ENCODE data around the gene SVBP. TPM values are rescaled to one million over a fixed set of nuclear protein-coding genes. Genes with fewer than 3 reads are reported as not detected.
A peak's percentile ranks its signal among the peaks of the same experiment; 100 is the strongest.

Gene SVBP
- total and polyA plus RNA-seq, 2 donors (not counting 1 experiment from before 2014, with no cell fraction given): 12.6 to 21.9 TPM

DNA sequence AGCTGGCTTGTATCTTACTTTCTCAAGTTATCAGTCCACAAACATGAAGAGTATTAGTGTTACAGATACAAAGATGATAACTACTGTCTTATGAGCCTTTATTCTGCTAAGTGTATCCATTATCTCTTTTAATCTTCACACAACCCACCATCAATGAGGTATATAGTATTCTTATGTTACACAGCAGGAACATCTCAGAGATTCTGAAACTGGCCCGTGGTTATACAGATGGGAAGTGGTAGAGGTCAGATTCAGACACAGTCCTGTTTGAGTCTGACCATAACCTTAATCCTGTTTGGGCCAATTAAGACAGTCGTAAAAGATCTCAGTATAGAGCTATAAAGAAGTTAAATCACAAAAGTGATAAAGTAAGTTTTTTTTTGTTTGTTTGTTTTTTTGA is 37.5 kb downstream of the SVBP start:
- H4K20me1 ChIP-seq (ENCODE audit: control insufficient read depth, insufficient read depth, low read length, poor library complexity, severe bottlenecking): peaks cover under 1% of the 10 kb centered on the region
- intact Hi-C loops (cut with micrococcal nuclease): loop anchor here (2.0 kb wide), 1 partner anchor 133 kb away; no protein-coding TSS in a partner anchor
- no peak for TF ChIP-seq EZH2 (IDR thresholded peaks at IDR 0.05; ENCODE audit: borderline replicate concordance, insufficient read depth, low read depth, low read length, poor library complexity, severe bottlenecking)
- TF ChIP-seq, protein P1, sequence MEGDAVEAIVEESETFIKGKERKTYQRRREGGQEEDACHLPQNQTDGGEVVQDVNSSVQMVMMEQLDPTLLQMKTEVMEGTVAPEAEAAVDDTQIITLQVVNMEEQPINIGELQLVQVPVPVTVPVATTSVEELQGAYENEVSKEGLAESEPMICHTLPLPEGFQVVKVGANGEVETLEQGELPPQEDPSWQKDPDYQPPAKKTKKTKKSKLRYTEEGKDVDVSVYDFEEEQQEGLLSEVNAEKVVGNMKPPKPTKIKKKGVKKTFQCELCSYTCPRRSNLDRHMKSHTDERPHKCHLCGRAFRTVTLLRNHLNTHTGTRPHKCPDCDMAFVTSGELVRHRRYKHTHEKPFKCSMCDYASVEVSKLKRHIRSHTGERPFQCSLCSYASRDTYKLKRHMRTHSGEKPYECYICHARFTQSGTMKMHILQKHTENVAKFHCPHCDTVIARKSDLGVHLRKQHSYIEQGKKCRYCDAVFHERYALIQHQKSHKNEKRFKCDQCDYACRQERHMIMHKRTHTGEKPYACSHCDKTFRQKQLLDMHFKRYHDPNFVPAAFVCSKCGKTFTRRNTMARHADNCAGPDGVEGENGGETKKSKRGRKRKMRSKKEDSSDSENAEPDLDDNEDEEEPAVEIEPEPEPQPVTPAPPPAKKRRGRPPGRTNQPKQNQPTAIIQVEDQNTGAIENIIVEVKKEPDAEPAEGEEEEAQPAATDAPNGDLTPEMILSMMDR (IDR thresholded peaks at IDR 0.05): no peak
- peaks cover 18 to 45% of the 10 kb centered on the region in 2 experiments for H3K36me3 ChIP-seq (replicated peaks in 1 of 2; ENCODE audit: control extremely low read depth in 1 of 2, control insufficient read depth in 1 of 2, extremely low read depth in 1 of 2, insufficient read depth in 2 of 2, low read length in 1 of 2)
- CTCF ChIA-PET: interaction anchor here (0.9 to 4.6 kb wide), 5 partner anchors 11 to 293 kb away, joined by 3 to 93 read pairs (median 6); partner anchors contain the start of gene C1orf50
- no peak overlapping the region for H3K9ac ChIP-seq (ENCODE audit: low read length)
- Mint-ChIP-seq H3K9me3 (ENCODE audit: insufficient read depth) (no peaks in the 10 kb centered on the region), H3K4me3 (no peak overlapping the region), H3K4me1 (peaks cover 5% of the 10 kb centered on the region), H3K27me3 (no peaks in the 10 kb centered on the region), H3K27ac (peak overlapping the region; percentile 59)
- DNase-seq (no peak), ATAC-seq (ENCODE audit: low read depth) (no peak)
- POLR2A ChIA-PET: no interaction called here
- no peak overlapping the region for H3K4me3 ChIP-seq (ENCODE audit: control extremely low read depth in 1 of 5, extremely low read depth in 1 of 5, insufficient read depth in 1 of 5, low read depth in 2 of 5, low read length in 4 of 5)
- H3K4me2 ChIP-seq (replicated peaks; ENCODE audit: low read depth, low read length, poor library complexity, severe bottlenecking): no peak overlapping the region
- H3K79me2 ChIP-seq (ENCODE audit: control insufficient read depth, insufficient read depth, low read length): peaks cover 2% of the 10 kb centered on the region
- H3K4me1 ChIP-seq (ENCODE audit: control insufficient read depth in 2 of 2, insufficient read depth in 2 of 2, low read length in 2 of 2): peaks cover 1 to 2% of the 10 kb centered on the region in 2 donors
- no peak overlapping the region for H2AFZ ChIP-seq (ENCODE audit: insufficient read depth, low read depth, low read length, poor library complexity, severe bottlenecking)
- H3K27me3 ChIP-seq (replicated peaks in 1 of 4; ENCODE audit: control extremely low read depth in 1 of 4, control insufficient read depth in 3 of 4, insufficient read depth in 4 of 4, low read length in 3 of 4): no peaks in the 10 kb centered on the region
- WGBS (ENCODE audit: insufficient coverage): no CpG with 5 or more reads among the region's 2 CpGs
- no peak overlapping the region for H3K27ac ChIP-seq (ENCODE audit: low read length in 2 of 2)
- H3K9me3 ChIP-seq (ENCODE audit: control extremely low read depth in 1 of 3, control insufficient read depth in 2 of 3, insufficient read depth in 1 of 3, low read length in 2 of 3): no peaks in the 10 kb centered on the region

DNA sequence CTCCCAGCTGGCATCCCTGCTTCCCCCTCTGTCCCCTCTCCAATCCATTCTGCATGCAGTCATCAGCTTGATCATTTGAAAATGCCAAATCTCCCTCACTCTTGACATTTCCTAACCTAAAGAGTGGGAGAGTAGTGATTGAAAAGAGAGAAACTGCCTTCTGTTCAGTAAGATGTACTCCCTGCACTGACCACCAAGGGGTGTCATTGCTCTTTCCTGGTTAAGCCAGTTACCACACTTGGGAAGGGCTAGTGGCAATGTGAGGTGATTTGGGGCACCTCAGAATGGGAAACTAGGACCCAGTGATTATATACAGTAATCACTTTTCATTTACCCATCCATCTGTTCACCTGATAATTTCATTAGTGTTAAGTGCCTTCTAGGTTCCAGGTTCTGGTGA is 39.3 kb downstream of the SVBP start:
- ChIA-PET CTCF (interaction anchor here (0.8 to 4.6 kb wide), 14 partner anchors 9 to 307 kb away, joined by 3 to 93 read pairs (median 4); partner anchors contain the start of genes C1orf50 and ZNF691), POLR2A (interaction anchor here (1.0 kb wide), 1 partner anchor 11 kb away, joined by 5 read pairs; the partner anchor contains the start of genes C1orf50 and P3H1)
- Histone ChIP-seq H3K9ac (ENCODE audit: low read length) (no peak overlapping the region), H3K27ac (ENCODE audit: low read length in 2 of 2) (no peak overlapping the region), H3K27me3 (replicated peaks in 1 of 4; ENCODE audit: control extremely low read depth in 1 of 4, control insufficient read depth in 3 of 4, insufficient read depth in 4 of 4, low read length in 3 of 4) (no peaks in the 10 kb centered on the region), H3K4me3 (ENCODE audit: control extremely low read depth in 1 of 5, extremely low read depth in 1 of 5, insufficient read depth in 1 of 5, low read depth in 2 of 5, low read length in 4 of 5) (no peak overlapping the region), H3K9me3 (ENCODE audit: control extremely low read depth in 1 of 3, control insufficient read depth in 2 of 3, insufficient read depth in 1 of 3, low read length in 2 of 3) (no peaks in the 10 kb centered on the region), H3K4me1 (ENCODE audit: control insufficient read depth in 2 of 2, insufficient read depth in 2 of 2, low read length in 2 of 2) (no peaks in the 10 kb centered on the region), H2AFZ (ENCODE audit: insufficient read depth, low read depth, low read length, poor library complexity, severe bottlenecking) (no peak overlapping the region), H3K79me2 (ENCODE audit: control insufficient read depth, insufficient read depth, low read length) (no peaks in the 10 kb centered on the region), H3K36me3 (replicated peaks in 1 of 2; ENCODE audit: control extremely low read depth in 1 of 2, control insufficient read depth in 1 of 2, extremely low read depth in 1 of 2, insufficient read depth in 2 of 2, low read length in 1 of 2) (peaks cover 20 to 57% of the 10 kb centered on the region in 2 experiments), H4K20me1 (ENCODE audit: control insufficient read depth, insufficient read depth, low read length, poor library complexity, severe bottlenecking) (peaks cover 13% of the 10 kb centered on the region), H3K4me2 (replicated peaks; ENCODE audit: low read depth, low read length, poor library complexity, severe bottlenecking) (no peak overlapping the region)
- Mint-ChIP-seq H3K4me3 (no peak overlapping the region), H3K9me3 (ENCODE audit: insufficient read depth) (no peaks in the 10 kb centered on the region), H3K27me3 (no peaks in the 10 kb centered on the region), H3K4me1 (peaks cover 5% of the 10 kb centered on the region), H3K27ac (no peak overlapping the region)
- no peak for TF ChIP-seq EZH2 (IDR thresholded peaks at IDR 0.05; ENCODE audit: borderline replicate concordance, insufficient read depth, low read depth, low read length, poor library complexity, severe bottlenecking)
- TF ChIP-seq, protein P1 (IDR thresholded peaks at IDR 0.05): peak; percentile 70
- ATAC-seq (ENCODE audit: low read depth): peak; percentile 60
- intact Hi-C loops (cut with micrococcal nuclease): loop anchor here (1.0 to 2.0 kb wide), 2 partner anchors 135 to 295 kb away; no protein-coding TSS in a partner anchor
- peak; percentile 45 for DNase-seq
